ENCODE results near the gene DCHS1.
A peak's percentile ranks its signal among the peaks of the same experiment; 100 is the strongest.

The DCHS1 gene

GRCh38 chr11:6587360-6587953 lies 68.2 kb downstream of the DCHS1 start:
- no peak for DNase-seq

GRCh38 chr11:6586434-6587359 lies 68.9 kb downstream of the DCHS1 start:
- no peak for DNase-seq

DNA sequence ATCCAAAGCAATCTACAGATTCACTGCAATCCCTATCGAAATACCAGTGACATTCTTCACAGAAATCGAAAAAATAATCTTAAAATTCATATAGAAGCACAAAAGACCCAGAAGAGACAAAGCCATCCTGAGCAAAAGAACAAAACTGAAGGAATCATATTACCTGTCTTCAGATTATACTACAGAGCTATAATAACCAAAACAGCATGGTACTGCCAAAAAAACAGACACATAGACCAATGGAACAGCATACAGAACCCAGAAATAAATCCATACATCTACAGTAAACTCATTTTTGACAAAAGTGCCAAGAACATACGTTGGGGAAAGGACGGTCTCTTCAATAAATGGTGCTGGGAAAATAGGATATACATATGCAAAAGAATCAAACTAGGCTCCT lies 71.1 kb downstream of the DCHS1 start:
- DNase-seq, result no peak

- DNase-seq, result no peak
Observed at GRCh38 chr11:6583584-6583983, 72.0 kb downstream of the DCHS1 start.

DNA sequence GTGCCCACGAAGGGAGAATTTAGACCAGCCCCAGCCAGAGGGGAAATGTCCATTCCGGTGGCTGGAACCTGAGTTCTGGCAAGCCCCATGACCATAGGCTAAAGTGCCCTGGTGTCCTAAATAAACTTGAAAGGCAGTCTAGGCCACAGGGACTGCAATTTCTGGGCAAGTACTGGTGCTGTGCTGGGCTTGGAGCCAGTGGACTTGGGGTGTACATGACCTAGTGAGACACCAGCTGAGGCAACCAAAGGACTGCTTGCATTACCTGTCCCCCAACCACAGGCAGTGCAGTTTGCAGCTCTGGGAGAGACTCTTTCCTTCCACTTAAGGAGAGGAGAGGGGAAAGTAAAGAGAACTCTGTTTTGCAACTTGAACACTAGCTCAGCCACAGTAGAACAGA lies 75.9 kb downstream of the DCHS1 start:
- DNase-seq, result no peak

DNA sequence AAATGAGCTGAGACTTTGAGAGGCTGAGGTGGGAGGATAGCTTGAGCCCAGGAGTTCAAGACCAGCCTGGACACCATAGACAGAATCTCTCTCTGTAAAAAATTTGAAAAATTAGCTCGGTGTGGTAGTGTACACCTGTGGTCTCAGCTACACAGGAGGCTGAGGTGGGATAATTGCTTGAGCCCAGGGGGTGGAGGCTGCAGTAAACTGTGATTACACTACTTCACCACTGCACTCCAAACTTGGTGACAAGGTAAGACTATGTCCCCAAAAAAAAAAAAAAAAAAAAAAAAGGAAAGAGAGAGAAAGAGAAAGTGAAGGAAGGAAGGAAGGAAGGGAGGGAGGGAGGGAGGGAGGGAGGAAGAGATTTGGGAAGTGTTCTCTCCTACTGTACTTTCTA lies 77.5 kb downstream of the DCHS1 start:
- DNase-seq, result no peak

GRCh38 chr11:6576471-6577373 lies 78.9 kb downstream of the DCHS1 start:
- peak; percentile 11 for DNase-seq

DNA sequence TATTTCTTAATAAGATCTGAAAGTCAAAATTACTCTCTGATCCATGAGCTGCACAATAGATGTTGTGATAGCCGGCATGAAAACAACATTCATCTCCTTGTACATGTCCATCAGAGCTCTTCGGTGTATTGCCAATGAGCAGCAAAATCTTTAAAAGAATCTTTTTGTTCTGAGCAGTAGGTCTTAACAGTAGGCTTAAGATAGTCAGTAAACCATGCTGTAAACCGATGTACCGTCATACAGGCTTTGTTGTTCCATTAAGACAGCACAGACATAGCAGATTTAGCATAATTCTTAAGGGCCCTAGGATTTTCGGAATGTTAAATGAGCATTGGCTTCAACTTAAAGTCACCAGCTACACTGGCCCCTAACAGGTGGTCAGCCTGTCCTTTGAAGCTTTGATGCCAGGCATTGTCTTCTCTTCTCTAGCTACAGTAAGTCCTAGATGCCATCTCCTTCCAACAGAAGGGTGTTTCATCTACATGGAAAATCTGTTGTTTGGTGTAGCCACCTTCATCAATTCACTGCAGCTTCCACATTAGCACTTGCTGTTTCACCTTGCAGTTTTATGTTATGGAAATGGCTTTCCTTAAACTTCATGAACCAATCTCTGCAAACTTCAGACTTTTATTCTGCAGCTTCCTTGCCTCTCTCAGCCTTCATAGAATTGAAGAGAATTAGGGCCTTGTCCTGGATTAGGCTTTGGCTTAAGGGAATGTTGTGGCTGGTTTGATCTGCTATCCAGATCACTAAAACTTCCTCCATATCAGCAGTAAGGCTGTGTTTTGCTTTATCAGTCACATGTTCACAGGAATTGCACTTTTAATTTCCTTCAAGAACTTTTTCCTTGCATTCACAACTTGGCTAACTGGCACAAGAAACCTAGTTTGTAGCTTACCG lies 80.5 kb downstream of the DCHS1 start:
- no peak for DNase-seq

DNA sequence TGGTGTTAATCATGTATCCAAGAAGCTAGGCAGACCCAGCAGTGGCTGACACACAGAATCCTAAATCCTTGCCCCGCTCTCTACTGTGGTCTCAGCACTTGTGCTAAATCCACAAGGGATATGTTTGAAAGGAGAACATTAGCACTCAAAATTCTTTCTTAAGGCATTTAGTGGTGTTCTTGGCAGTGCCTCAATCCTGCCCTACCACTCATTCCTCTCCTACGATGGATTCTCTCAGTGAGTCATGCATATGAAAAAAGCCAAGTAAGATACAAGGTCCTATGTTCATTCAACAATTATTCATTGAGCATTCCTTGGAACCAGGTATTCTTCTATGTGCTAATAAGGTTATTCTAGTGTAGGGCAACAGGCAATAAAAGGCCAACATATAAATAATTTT lies 83.4 kb downstream of the DCHS1 start:
- no peak for DNase-seq

GRCh38 chr11:6571434-6572008 lies 84.1 kb downstream of the DCHS1 start:
- DNase-seq, result no peak
